ENCODE measurements around the gene ABHD12.

The ABHD12 gene

GRCh38 chr20:25280051-25280573, 110.5 kb downstream of the ABHD12 start:
- no peak for TF ChIP-seq CTCF (IDR thresholded peaks at IDR 0.05; ENCODE audit: low read depth, low read length)
- DNase-seq (ENCODE audit: extremely low read depth, low read depth), result no peak

- DNase-seq (ENCODE audit: extremely low read depth, low read depth), result no peak
- no peak for TF ChIP-seq CTCF (IDR thresholded peaks at IDR 0.05; ENCODE audit: low read depth, low read length)
These were observed 111.2 kb downstream of the ABHD12 start for GRCh38 chr20:25279403-25279802.

- no peak for DNase-seq (ENCODE audit: extremely low read depth, low read depth)
- TF ChIP-seq CTCF (IDR thresholded peaks at IDR 0.05; ENCODE audit: low read depth, low read length), result no peak
These were observed 111.8 kb downstream of the ABHD12 start for GRCh38 chr20:25278636-25279361.

GRCh38 chr20:25277941-25278521, 112.6 kb downstream of the ABHD12 start:
- no peak for TF ChIP-seq CTCF (IDR thresholded peaks at IDR 0.05; ENCODE audit: low read depth, low read length)
- no peak for DNase-seq (ENCODE audit: extremely low read depth, low read depth)

- no peak for TF ChIP-seq CTCF (IDR thresholded peaks at IDR 0.05; ENCODE audit: low read depth, low read length)
- no peak for DNase-seq (ENCODE audit: extremely low read depth, low read depth)
These were observed 113.4 kb downstream of the ABHD12 start for GRCh38 chr20:25277051-25277801.

- no peak for DNase-seq (ENCODE audit: extremely low read depth, low read depth)
- no peak for TF ChIP-seq CTCF (IDR thresholded peaks at IDR 0.05; ENCODE audit: low read depth, low read length)
These were observed 114.0 kb downstream of the ABHD12 start for GRCh38 chr20:25276533-25277050.
